SJSA1 (cell line): ENCODE data around the gene NFIA. TPM values are rescaled to one million over a fixed set of nuclear protein-coding genes. Genes with fewer than 3 reads are reported as not detected.
"Not testable (repeated sequence)": the region's sequence is repeated elsewhere in the genome, so short reads cannot be mapped to it uniquely, and the experiment has no call there.

Source experiments
- DNase-seq, 2 experiments: peaks; one replicate each; pipeline ENCODE4 v3.0.0-alpha.2; 2015 to 2020; ENCODE audit warnings: low spot score in 2 of 2, low read depth in 1 of 2
- H3K27ac ChIP-seq: fragments of 250-450 bp; sonication (Bioruptor Pico); 2 replicates; pipeline ENCODE4 v1.5.1; 2020; ENCODE audit warnings: mild to moderate bottlenecking, moderate library complexity
- H3K27me3 ChIP-seq: fragments of 250-450 bp; sonication (Bioruptor Pico); replicated peaks from 2 replicates; pipeline ENCODE4 v1.5.1; 2020; ENCODE audit warnings: mild to moderate bottlenecking, moderate library complexity
- H3K36me3 ChIP-seq: fragments of 250-450 bp; sonication (Bioruptor Pico); 2 replicates; pipeline ENCODE4 v1.5.1; 2020; ENCODE audit warnings: mild to moderate bottlenecking
- H3K4me1 ChIP-seq: fragments of 250-450 bp; sonication (Bioruptor Pico); replicated peaks from 2 replicates; pipeline ENCODE4 v1.6.1; 2021; ENCODE audit warnings: mild to moderate bottlenecking
- H3K4me3 ChIP-seq: fragments of 250-450 bp; sonication (Bioruptor Pico); 2 replicates; pipeline ENCODE4 v1.5.1; 2020; ENCODE audit warnings: mild to moderate bottlenecking
- H3K9me3 ChIP-seq: fragments of 250-450 bp; sonication (Bioruptor Pico); replicated peaks from 2 replicates; pipeline ENCODE4 v1.5.1; 2020; ENCODE audit warnings: mild to moderate bottlenecking
- total RNA-seq: library from RNA; depleted of rRNA; stranded (reverse); fragments of >200 nt; shearing (Covaris generic); gene quantifications from 2 replicates; pipeline ENCODE4 v1.2.3, GENCODE V29; 2014

The NFIA gene
- total RNA-seq, 1 experiment from 2014 or later: 0.74 TPM

DNA sequence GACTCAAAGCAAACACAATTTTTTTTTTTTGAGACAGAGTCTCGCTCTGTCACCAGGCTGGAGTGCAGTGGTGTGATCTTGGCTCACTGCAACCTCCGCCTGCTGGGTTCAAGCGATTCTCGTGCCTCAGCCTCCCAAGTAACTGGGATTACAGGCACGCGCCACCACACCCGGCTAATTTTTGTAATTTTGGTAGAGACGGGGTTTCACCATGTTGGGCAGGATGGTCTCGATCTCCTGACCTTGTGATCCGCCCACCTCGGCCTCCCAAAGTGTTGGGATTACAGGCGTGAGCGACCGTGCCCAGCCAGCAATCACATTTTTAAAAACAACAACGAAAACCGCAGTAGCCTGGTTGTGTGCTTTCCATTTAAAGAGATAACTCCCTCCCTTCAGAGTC, 6.5 kb upstream of the NFIA start:
- DNase-seq, H3K27ac ChIP-seq, H3K36me3 ChIP-seq: not testable (repeated sequence)

DNA sequence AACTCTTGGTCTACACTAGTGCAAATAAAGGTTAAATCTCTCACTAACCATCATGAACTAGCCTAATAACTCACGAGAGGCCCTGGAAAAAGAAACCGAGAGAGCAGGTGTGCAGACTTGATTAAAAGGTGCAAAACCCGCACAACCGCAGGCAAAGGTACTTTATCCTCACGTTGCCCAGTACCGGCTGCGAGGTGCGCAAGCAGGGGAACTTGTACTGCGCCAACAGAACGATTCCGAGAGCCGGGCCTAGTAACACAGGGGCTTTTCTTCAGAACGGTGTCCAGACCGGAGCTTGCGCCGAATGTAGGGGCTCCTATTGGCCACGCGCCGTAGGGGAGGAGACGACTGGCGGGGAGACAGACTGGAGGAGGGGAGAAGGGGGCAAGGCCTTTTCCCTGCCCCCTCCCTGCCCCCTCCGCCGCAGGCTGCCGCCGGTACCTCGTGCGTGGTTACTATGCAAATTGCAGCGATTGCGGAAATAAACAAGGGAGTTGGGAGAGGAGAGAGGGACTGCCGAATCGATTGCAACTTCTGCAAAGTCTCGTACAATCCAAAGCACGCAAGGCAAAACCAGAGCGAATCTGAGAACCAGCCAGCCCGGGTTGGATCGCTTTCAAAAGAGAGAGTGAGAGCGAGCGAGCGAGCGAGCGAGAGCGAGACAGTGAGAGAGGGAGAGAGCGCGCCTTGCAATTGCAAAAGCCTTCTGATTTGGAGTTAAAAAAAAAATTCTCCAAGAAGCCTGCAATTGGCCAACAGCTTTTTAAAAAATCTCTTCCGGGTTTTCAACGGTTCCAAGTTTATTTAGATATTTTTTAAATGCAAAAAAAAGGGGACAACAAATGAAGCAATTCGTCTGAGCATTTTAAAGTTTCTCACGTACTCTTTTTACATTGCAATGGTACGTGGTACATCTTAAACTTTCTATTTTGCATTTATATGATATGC, 5.4 kb upstream of the NFIA start:
- peak; percentile 86 to 90 for DNase-seq
- Histone ChIP-seq H3K27ac (peak overlapping the region; percentile 78), H3K4me1 (peaks cover 26% of the 10 kb centered on the region), H3K27me3 (peaks cover 5% of the 10 kb centered on the region), H3K36me3 (no peaks in the 10 kb centered on the region), H3K4me3 (peak overlapping the region; percentile 43), H3K9me3 (no peaks in the 10 kb centered on the region)

More for the DNA sequence above, 6.5 kb upstream of the NFIA start:
- not testable (repeated sequence) for H3K27me3 ChIP-seq, H3K4me3 ChIP-seq, H3K9me3 ChIP-seq
- H3K4me1 ChIP-seq: peaks cover 21% of the 10 kb centered on the region

DNA sequence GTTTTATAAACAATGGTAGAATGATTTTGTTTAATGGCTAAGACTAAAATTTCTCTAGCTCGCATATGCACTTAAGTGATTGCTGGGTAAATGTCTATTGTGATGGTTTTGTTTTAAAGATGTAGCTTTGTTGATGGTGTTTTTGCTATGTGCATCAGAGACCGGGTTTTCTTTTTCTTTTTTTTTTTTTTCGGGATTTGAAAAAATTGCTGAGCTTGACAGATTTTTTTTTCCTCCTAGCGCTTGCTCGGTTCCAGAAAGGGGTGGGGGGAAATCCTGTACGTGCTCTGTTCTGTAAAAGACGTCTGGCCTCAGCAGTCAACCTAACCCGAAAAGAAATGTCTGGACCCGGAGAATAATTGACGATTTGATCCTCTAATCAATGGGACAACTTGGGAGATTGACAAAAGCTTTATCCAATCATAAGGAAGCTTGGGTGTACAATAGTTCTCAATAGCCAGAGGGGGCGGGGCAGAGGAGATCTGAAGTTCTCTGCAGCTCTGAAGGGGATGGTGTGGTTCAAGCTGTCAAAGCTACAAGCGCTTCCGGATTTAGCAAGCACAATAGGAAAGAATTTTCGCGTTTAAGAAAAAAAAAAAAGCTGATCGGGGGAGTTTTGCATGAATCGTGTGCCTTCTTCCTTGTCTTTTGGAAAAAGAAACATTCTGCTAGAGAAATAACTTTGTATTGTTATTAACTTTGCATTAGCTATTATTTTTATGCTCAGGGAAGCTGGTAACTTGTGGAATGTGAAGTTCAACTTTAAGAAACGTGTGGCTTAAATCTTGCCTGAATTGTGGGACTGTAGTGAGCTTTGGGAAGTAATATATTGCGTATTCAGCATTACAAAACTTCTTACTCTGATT, 4.5 kb upstream of the NFIA start:
- no peaks in the 10 kb centered on the region for H3K36me3 ChIP-seq

DNA sequence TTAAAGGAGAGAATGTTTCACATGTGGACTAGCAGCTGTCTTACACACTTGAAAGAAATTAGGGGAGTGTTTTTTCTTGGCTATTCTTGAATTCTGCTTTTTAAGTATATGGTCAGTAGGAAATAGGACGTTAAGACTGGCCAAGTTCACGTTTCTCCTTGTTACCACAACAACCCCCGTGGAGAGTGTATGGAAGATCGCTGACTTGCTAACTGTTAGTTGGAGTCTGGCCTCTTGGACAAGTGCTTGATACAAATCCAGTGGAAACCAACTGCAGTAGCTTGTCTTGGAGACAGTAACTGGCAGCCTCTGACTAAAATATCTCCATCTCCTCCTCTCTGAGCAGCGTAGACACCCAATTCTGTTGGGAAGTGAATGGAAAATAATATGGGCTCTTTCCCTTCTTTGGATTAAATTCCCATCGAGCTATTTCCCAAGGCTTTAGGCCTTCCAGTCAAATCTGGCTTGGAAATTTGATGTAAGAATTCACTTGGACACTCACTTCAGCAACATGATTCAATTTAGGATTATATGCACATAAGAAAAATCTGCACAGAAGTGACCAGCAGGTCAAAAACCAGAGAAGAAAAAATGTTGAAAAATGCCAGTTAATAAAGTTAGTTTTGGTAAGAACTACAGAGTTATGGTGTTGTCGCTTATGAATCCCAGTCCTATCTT, 3.6 kb upstream of the NFIA start:
- no peak overlapping the region for H3K4me3 ChIP-seq

More for the DNA sequence above, 4.5 kb upstream of the NFIA start:
- H3K27me3 ChIP-seq: peaks cover 5% of the 10 kb centered on the region
- peak overlapping the region; percentile 43 for H3K4me3 ChIP-seq
- DNase-seq: peak; percentile 94 to 96
- H3K4me1 ChIP-seq: peaks cover 26% of the 10 kb centered on the region
- no peaks in the 10 kb centered on the region for H3K9me3 ChIP-seq
- peak overlapping the region; percentile 78 for H3K27ac ChIP-seq

DNA sequence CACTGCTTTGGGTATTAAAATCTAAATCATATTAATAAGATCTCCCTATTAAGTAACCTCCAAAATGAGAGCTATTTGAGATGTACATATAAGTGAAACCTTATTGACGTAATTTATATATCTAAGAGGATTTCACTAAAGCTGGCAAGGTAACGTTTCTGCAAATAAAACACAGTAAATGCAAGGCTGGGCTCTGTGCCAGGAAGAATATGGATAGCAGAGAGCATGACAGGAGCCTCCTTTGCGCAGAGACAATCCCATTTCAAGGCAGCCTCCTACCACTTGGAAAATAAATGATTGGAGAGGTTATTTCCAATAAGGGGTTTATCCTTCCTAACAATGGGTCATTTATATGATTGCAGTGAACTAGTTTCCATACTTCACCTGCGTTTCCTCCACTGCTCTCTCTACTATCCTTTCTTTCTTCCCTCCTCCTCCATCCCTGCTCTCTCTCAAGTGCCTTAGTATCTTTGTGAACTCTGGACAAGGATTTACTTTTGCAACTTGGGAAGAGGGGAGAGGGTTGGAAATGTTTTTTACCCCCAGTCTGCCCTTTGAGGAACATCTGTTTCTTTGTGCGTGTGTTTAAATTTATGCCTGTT, 3.0 kb upstream of the NFIA start:
- DNase-seq: no peak
- H3K4me3 ChIP-seq: no peak overlapping the region

More for the DNA sequence above, 3.6 kb upstream of the NFIA start:
- Histone ChIP-seq H3K27ac (0 out of 2 replicates have a peak overlapping the region, but pooled peaks have one; percentile 8), H3K4me1 (peaks cover 33% of the 10 kb centered on the region), H3K27me3 (peaks cover 10% of the 10 kb centered on the region), H3K36me3 (no peaks in the 10 kb centered on the region), H3K9me3 (no peaks in the 10 kb centered on the region; the same call in 1 of the 2 replicates)
- DNase-seq: no peak

DNA sequence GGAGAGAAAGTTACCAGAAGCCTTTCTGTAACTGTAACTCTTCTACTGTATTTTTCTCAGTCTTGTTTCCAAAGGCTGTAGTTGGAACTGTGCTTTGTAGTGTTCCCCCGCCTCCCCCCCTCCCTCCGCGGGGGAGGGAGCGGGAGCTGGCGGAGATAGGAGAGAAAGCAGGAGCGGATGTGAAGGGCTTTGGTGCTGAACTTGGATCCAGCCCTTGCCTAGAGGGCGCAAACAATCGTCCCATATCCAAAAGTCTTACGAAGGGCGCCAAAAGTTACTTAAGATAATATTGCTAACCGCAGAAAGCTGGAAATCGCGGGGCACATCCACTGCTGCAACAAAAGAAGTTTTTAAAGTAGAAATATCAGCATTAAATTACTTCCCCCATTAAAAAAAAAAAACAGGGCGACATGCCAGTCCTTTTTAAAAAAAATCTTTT, 2.4 kb upstream of the NFIA start:
- Histone ChIP-seq H3K4me1 (peaks cover 33% of the 10 kb centered on the region), H3K27ac (no peak overlapping the region), H3K27me3 (peaks cover 14% of the 10 kb centered on the region), H3K4me3 (no peak overlapping the region), H3K36me3 (no peaks in the 10 kb centered on the region), H3K9me3 (no peaks in the 10 kb centered on the region; the same call in 1 of the 2 replicates)
- peak; percentile 66 for DNase-seq

More for the DNA sequence above, 3.0 kb upstream of the NFIA start:
- no peaks in the 10 kb centered on the region; the same call in 1 of the 2 replicates for H3K9me3 ChIP-seq
- no peak overlapping the region for H3K27ac ChIP-seq
- H3K27me3 ChIP-seq: peaks cover 11% of the 10 kb centered on the region
- H3K36me3 ChIP-seq: no peaks in the 10 kb centered on the region
- H3K4me1 ChIP-seq: peaks cover 33% of the 10 kb centered on the region

DNA sequence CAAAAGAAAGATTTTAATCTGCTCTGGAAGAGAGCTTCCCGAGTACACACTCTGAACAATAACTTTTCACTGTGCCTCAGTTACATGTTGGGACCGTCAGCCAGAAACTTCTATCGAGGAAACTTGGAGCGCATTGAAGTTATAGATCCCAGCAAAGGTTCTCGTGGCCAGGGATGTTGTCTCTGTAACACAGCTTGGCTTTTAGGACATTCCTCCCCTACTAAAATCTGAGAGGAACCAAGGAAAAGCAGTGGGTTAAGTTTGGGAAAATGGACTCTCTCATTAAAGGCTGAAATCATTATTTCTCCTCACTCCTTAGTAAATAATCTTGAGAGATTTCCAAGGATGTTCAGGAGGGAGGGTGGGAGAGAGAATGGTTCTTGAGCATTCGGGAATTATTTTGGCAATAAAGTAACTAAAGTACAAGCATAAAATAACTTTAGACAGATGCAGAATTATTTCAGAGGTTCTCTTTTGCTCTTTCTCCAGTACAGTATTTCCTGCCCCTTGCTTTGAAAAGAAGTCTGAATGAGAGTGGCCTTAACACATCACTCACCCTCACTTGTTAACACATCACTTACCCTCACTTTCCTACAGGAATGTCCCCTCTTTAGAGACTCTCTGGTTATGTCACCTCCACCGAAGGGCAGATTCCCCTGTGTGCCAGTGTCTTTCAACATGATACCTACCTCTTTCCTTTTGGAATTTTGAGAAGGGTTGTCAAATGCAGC, 1.8 kb upstream of the NFIA start:
- Histone ChIP-seq H3K27me3 (peaks cover 14% of the 10 kb centered on the region), H3K9me3 (no peaks in the 10 kb centered on the region; the same call in 1 of the 2 replicates), H3K36me3 (no peaks in the 10 kb centered on the region), H3K27ac (no peak overlapping the region), H3K4me1 (peaks cover 33% of the 10 kb centered on the region), H3K4me3 (no peak overlapping the region)
- no peak for DNase-seq

DNA sequence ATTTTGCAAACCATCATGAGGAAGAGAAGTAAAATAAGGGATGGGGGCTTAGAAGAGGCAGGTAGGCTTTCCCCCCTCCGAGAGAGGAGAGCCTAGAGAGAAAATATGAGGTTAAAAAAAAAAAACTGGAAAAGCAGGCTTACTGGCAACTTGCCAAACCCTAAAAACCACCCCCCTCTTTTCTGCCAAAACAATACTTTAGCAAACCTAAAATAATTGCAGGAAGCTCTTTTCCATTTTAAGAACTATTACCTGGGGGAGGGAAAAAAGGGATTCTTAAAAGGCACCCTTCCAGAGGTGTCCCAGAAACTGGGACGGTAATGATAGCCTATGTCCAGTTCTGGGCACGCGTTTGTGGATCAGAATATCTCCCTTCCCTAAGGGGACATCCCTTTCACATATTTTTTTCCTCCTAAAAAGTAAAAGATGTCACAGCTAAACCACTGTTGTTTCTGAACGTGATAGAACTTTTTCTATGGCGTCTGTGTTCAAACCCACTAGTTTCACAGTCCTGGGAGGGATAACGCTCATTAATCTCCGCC, 1.1 kb upstream of the NFIA start:
- H3K9me3 ChIP-seq: no peaks in the 10 kb centered on the region; the same call in 1 of the 2 replicates
- H3K36me3 ChIP-seq: no peaks in the 10 kb centered on the region
- peak in 1 of 2 experiments; percentile 12 for DNase-seq
- no peak overlapping the region for H3K27ac ChIP-seq
- H3K4me1 ChIP-seq: peaks cover 33% of the 10 kb centered on the region
- H3K27me3 ChIP-seq: peaks cover 18% of the 10 kb centered on the region
- peak overlapping the region; percentile 65 for H3K4me3 ChIP-seq

DNA sequence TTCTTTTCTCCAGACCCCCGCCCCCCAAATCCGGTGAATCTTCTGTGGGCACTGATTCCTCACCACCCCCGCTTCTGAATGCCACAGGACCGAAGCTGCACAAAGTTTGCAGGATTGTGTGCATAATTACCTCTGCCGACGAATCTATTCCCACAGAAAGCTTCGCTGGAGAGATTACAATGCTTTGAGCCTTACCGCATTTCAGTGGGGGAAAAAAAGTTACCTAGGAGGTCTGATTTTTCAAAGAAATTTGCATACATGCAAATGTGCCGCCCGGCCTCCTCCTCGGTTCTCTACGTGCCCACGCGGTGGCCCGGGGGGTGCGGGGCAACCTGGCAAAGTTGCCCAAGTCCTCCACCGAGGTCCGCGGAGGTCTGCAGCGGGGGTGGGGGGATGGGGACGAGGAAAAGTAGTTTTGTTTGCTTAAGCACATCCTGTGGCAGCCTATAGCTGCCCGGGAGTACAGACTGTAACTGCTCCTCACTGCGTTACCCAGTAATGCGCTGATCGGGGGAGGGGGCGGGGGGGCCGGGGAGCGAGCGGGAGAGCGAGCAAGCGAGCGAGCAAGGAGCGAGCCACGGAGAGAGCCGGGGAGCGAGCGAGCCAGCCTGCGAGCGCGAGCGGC, 563 bp upstream of the NFIA start:
- H3K36me3 ChIP-seq: no peaks in the 10 kb centered on the region
- peak overlapping the region; percentile 65 for H3K4me3 ChIP-seq
- DNase-seq: peak in 1 of 2 experiments; percentile 45
- peaks cover 27% of the 10 kb centered on the region for H3K4me1 ChIP-seq
- peaks cover 18% of the 10 kb centered on the region for H3K27me3 ChIP-seq
- H3K9me3 ChIP-seq: no peaks in the 10 kb centered on the region; the same call in 1 of the 2 replicates
- no peak overlapping the region for H3K27ac ChIP-seq

DNA sequence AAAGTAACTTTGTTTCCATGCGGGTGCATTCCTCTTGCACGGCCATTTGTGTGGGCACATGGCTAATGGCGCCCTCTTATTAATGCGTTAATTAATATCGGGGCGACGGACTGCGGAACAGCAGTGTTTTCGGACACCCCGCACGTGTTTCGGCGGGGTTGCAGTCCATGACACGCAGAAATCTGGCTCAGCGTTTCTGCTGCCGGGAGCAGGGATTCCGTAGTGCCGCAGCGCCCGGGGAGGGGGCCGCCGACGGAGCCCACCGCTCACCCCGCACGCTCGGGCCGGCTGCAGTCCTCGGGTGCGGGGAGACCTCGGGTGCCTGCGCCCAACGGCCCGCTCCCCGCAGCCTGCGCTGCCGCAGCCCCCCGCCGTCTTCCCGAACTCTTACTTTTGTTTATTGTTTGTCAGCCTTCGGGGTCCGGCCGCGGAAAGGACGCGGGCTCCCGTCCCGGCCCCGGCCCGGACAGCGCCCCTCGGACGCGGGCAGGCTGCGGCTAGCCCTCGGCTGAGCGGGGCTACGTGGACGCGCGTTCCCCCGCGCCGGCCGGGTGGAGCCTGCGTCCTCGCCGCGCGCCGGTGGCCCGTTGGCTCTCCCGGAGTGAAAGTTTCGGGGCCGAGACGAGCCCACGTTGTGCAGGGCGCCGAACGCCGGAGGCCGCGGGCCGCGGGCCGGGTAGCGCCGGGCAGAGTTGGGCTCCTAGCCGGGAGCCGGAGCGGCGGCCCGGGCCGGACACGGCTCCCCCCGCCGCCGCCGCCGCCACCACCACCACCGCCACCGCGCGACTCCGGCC, 849 bp downstream of the NFIA start:
- no peaks in the 10 kb centered on the region for H3K36me3 ChIP-seq
- H3K4me3 ChIP-seq: peak overlapping the region; percentile 65
- H3K4me1 ChIP-seq: peaks cover 26% of the 10 kb centered on the region
- DNase-seq: peak in 1 of 2 experiments; percentile 28
- no peak overlapping the region for H3K27ac ChIP-seq
- no peaks in the 10 kb centered on the region; the same call in 1 of the 2 replicates for H3K9me3 ChIP-seq
- H3K27me3 ChIP-seq: peaks cover 18% of the 10 kb centered on the region

DNA sequence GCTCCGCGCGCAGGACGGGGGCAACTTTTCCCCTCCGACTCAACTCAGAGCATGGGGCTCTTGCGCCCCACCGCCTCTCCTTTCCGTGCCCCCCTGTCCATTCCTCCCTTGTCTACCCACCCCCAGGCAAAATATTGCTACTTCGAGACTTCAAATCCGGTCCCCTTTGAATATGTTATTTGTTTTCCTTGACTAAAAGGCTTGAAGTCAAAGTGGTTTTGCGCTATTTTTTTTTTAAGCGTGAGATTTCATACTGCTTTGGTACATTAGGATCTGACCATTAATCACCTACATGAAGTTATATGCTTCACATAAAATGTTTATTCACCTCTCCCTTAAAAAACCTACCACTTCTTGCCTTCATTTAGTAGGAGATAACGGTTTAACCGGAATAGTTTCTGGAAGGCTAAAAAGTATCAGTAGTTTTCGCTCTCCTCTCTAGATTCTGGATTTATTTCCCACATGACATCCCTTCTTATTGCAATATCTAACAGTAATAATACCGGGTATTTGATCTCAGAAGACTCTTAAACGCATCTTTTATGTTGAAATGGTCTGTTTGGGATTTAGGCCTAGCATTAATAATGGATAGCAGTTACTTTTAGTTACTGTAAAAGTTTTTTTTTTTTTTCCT, 1.6 kb downstream of the NFIA start:
- peaks cover 20% of the 10 kb centered on the region for H3K4me1 ChIP-seq
- H3K4me3 ChIP-seq: peak overlapping the region; percentile 65
- no peaks in the 10 kb centered on the region; the same call in 1 of the 2 replicates for H3K9me3 ChIP-seq
- H3K27me3 ChIP-seq: peaks cover 18% of the 10 kb centered on the region
- no peaks in the 10 kb centered on the region for H3K36me3 ChIP-seq
- no peak for DNase-seq
- H3K27ac ChIP-seq: no peak overlapping the region
